T47D (cell line): Measurements from ENCODE around the gene TNFAIP8.

Experiments
- DNase-seq, 2 experiments: peaks; one replicate each; pipeline versions ENCODE4 v3.0.0 to v3.0.0-alpha.2; 2011 to 2012; ENCODE audit warnings: low read depth in 1 of 2, low spot score in 1 of 2
- JUND ChIP-seq: IDR thresholded peaks from 2 replicates; pipeline ENCODE4 v1.6.1; 2012; ENCODE audit warnings: low read depth
- in situ Hi-C: cut with HindIII; loops from 2 replicates; pipeline ENCODE4 v1.10.0; 2016; ENCODE audit warnings: low sequenced_read_pairs, low pct_unique_long_range_greater_than_20kb

The TNFAIP8 gene

DNA sequence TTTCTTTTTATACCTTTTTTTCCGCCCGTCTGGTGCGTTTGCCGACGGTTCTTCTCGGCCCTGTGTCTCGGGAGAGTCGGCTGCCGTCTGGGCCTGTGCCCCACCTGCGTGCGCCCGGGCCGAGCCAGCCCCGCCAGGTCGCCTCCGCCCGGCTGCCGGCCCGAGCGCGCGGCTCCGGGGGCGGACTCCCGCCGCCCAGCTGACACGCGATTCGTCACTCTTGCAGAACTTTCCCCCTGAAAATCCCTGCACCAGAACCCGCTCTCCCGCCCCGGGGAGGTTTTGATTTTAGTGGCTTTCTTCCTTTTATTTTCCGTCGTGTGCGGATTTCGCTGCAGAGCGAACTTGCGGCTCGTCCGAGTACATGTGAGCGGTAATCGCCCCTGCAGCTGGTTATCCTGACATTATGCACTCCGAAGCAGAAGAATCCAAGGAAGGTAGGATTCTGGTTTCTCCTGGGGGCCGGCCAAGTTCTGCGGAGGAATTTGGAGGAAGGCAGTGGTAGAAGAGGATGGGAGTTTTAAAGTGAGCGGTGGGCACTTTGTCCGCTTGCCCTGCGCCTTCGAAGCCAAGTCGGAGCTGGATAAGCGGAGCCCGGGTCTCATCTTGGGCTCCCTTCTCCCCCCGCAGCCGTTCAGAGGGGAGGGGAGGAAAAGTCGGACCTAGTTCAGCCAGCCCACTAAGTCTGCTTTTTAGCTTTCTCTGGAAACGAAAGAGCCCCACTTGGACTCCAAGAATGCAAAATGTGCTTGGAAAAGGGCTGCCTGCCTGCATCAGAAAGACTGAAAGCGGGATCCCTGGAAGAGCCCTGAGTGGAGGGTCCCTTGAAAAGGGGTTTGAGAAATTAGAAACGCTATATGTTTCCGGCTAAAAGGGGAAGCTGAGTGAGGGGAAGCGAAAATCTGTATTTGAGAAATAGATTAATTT, at the start of gene TNFAIP8:
Gene TNFAIP8, plus strand, starts transcription at position 335 of the 927 bp plus-strand sequence. Its CDS starts 72 bp downstream, at position 407.
- peak; percentile 45 to 46 for DNase-seq
- in situ Hi-C loops, result no loop called here
- no peak for TF ChIP-seq JUND

DNA sequence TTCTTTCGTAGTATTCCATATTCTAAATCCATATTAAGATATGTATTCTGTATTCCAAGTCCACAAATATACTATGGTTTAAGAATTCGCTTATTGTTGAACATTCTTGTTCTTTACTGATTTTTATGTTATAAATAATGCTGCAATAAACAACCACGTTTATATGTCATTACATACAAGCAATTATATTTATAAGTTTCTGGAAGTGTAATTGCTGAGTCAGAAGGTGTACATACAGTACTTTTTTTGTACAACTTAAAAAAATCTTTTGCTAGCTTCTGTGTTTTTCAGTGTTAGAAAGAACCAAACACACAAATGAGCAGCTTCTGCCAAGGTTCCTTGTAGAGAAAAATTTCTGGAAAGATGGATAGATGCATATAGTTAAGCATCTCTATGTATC, 48.6 kb upstream of the TNFAIP8 start:
- no peak for DNase-seq
- TF ChIP-seq JUND, result no peak
- in situ Hi-C loops, result no loop called here

- no peak for DNase-seq
These were observed 46.5 kb upstream of the TNFAIP8 start for GRCh38 chr5:119309326-119309725.

DNA sequence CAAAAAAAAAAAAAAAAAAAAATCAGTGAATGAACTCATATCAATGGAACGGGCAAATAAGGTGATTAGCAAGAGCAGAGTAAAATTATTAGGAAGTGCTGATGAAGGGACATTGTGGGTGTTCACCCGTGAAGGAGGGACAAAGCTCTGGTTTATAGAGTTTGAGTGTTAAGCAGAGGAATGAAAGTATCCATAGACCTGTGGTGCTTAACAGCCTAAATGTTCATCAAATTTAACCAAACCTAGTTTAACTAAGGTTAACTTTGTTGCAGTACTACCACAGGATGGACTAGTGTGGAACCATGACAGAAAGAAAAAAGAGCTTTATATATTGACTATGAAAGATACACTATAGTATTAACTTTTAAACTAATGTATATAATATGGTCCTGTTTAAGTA, 44.1 kb upstream of the TNFAIP8 start:
- in situ Hi-C loops, result no loop called here
- no peak for DNase-seq
- TF ChIP-seq JUND, result no peak

More at GRCh38 chr5:119309326-119309725, 46.5 kb upstream of the TNFAIP8 start:
- no peak for TF ChIP-seq JUND
- in situ Hi-C loops, result no loop called here

DNA sequence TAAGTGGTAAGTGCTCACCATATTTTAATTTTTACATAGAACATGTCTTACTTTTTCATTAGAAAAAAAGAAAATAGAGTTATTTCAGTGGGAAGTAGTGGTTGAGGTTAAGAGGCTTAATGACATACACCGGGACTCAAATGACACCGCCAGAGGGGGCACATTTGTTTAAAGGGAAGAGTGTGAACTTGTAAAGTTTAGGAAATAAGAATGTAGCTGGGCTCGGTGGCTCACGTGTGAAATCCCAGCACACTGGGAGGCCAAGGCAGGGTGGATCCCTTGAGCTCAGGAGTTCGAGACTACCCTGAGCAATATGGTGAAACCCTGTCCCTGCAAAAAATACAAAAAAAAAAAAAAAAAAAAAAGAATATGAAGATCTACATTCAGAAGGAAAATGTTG, 43.4 kb upstream of the TNFAIP8 start:
- no peak for TF ChIP-seq JUND
- no peak for DNase-seq
- in situ Hi-C loops, result no loop called here

DNA sequence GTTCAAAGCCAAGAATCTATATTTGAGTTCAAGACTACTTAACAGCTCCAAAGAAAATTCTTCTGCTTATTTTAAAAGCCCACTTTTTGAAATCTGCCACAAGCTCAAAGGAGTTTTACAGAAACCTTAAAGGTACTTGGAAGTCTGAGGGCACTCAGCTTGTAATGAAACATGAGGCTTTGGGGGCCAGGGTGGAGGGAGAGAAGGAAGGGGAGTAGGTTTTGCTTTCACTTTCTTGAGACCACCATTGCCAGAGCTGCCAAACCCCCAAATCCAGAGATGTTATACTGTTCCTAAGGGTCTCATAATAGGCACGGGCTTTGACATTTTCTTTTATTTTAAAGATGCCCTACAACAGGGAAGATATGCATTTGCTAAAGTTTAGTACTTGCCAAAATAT, 42.6 kb upstream of the TNFAIP8 start:
- TF ChIP-seq JUND, result no peak
- DNase-seq, result no peak
- in situ Hi-C loops, result no loop called here

DNA sequence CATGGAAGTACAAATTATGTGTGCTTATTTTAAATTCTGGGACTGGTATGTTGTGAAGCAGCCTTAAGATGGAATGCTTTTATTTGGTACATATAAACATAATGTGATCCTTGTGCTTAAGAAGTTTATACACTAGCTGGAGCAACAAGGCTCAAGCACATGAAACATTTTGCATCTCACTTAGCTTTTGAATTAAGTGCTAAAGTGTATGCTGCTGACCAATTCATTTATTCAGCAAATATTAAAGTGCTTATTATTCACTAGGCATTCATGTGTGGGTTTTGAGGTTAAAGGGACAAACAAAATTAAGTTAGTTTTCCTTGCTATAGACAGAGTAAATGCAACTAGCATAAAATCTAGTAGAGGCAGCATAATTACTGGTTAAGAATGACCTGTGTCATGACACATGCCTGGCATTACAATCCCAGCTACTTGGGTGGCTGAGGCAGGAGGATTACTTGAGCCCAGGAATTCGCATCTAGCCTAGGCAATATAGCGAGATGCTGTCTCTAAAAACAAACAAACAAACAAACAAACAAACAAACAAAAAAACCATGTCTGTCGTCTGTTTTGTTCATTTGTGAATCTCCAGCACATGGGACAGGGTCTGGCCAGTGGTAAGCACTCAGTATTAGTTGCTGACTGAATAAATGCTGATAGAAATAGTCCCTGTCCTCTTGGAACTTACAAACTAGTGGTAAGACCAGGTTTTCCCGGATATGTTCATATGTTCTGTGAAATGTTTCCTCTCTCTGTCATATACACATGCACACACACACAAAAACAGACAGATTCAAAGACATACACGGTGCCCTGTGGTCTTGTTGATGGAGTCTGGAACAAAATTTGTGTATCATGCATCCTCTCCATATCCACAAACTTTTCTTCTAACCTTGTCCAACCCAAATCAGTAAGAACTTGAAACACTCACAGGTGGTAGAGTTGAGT, 41.9 kb upstream of the TNFAIP8 start:
- in situ Hi-C loops, result no loop called here
- DNase-seq, result no peak
- no peak for TF ChIP-seq JUND

- DNase-seq, result peak in 1 of 2 experiments; percentile 63
- TF ChIP-seq JUND, result no peak
- in situ Hi-C loops, result no loop called here
These were observed 40.3 kb upstream of the TNFAIP8 start for GRCh38 chr5:119315516-119315949.

DNA sequence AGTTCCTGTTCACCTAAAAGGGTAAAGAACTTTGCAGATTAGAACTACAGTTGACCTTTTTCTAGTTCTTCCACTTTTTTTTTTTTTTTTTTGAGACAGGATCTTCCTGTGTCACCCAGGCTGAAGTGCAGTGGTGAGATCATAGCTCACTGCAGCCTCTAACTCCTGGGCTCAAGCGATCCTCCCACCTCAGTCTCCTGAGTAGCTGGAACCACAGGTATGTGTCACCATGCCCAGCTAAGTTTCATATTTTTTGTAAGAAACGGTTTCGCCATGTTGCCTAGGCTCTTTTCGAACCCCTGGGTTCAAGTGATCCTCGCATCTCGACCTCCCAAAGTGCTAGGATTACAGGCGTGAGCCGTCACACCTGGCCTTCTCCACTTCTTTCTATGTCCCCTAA, 39.7 kb upstream of the TNFAIP8 start:
- DNase-seq, result no peak
- in situ Hi-C loops, result no loop called here
- no peak for TF ChIP-seq JUND

DNA sequence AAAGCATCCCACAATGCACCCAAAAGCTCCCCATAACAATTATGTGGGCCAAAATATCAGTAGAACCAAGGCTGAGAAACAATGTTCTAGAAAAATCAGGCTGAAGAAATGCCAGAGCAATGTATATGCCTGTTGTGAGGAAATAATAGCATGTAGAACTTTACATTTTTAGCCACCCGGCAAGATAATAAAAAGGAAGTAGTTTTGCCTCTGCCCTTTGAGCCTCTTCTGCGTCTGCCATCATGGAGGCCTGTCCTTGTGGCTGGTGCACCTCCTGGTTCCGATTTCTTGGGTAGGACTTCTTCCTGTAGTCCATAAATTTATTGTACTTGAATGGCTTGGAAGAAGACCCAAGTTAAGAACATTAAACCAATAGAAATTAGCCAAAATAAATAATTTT, 38.9 kb upstream of the TNFAIP8 start:
- no peak for TF ChIP-seq JUND
- in situ Hi-C loops, result no loop called here

DNA sequence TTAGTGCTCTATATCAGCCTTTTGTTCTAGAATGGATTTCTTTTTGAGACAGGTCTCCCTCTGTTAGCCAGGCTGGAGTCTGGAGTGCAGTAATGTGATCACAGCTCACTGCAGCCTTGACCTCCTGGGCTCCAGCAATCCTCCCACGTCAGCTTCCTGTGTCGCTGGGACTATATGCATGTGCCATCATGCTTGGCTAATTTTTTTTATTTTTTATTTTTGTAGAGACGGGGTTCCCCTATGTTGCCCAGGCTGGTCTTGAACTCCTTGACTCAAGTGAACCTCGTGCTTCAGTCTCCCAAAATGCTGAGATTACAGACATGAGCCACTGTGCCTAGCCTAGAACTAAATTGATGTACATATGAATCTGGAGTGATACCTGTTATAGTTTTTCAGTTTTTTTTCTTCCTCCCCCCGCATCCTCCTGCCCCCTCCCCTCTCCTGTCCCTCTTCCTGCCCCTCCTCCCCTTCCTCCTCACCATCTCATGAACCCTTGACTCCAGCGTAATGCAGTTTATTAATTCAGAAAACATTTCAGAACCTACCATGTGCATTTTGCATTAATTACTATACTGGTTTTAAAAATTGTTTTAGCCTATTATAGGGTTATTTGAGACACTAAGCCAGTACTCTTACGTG, 37.4 kb upstream of the TNFAIP8 start:
- no peak for DNase-seq
- TF ChIP-seq JUND, result no peak
- in situ Hi-C loops, result no loop called here

More for the DNA sequence above, 38.9 kb upstream of the TNFAIP8 start:
- no peak for DNase-seq

DNA sequence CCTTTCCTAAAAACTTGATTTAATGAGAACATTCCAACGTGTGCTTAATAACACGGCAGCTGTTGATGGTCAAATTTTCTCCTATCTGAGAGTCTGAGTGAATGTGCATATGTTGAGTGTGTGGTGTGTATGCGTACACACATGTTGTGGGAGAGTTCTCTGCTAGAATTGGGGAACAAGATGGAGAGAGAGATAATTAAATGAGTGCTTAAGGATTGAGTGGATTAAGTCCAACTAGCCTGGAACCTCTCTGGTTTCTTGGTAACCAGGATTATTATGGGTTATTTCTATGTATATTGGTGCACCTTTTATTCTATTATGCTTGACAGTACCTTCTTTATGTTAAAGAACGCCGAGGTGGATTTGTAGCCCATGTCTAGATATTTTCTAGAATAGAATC, 36.4 kb upstream of the TNFAIP8 start:
- in situ Hi-C loops, result no loop called here

More for the DNA sequence above, 36.4 kb upstream of the TNFAIP8 start:
- TF ChIP-seq JUND, result no peak
- DNase-seq, result no peak
